ENCODE data around the gene OLFML2B. TPM values are rescaled to one million over a fixed set of nuclear protein-coding genes. Genes with fewer than 3 reads are reported as not detected.
A peak's percentile ranks its signal among the peaks of the same experiment; 100 is the strongest.

Gene OLFML2B
- total and polyA plus RNA-seq, 8 donors = 0.19 to 12.5 (median 0.47) TPM

DNA sequence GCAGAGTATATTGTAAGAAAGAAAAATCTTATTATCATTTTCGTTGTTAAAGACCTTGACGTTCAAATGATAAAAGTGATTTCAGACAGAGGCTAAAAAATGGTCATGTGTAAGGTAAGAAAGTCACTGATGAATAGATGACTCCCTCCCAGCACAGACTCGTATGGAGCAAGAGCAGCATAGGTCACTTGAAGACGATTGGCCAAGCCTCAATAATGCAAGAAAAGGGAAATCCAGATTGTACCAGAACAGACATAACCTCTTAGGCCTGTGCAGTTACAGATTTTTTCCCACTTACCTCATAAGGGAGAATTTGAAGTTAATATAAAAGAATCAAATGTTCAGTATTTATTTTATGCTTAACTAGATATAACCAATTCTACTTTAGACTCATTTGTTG is 16.3 kb upstream of the OLFML2B start:
- WGBS, 2 donors = 38 to 45% methylated on average over 4 of the region's 4 CpGs
- no peak for FAIRE-seq
- no peak for ATAC-seq
- Histone ChIP-seq H3K36me3 (no peaks in the 10 kb centered on the region), H3K4me1 (no peaks in the 10 kb centered on the region), H3K27ac (no peak overlapping the region), H3K9me3 (no peaks in the 10 kb centered on the region), H3K27me3 (no peaks in the 10 kb centered on the region), H3K4me3 (no peak overlapping the region)
- no peak for DNase-seq
- intact Hi-C loops (cut with DNase I) = no loop called here
- TF ChIP-seq, protein P1, sequence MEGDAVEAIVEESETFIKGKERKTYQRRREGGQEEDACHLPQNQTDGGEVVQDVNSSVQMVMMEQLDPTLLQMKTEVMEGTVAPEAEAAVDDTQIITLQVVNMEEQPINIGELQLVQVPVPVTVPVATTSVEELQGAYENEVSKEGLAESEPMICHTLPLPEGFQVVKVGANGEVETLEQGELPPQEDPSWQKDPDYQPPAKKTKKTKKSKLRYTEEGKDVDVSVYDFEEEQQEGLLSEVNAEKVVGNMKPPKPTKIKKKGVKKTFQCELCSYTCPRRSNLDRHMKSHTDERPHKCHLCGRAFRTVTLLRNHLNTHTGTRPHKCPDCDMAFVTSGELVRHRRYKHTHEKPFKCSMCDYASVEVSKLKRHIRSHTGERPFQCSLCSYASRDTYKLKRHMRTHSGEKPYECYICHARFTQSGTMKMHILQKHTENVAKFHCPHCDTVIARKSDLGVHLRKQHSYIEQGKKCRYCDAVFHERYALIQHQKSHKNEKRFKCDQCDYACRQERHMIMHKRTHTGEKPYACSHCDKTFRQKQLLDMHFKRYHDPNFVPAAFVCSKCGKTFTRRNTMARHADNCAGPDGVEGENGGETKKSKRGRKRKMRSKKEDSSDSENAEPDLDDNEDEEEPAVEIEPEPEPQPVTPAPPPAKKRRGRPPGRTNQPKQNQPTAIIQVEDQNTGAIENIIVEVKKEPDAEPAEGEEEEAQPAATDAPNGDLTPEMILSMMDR (IDR thresholded peaks at IDR 0.05) = no peak

DNA sequence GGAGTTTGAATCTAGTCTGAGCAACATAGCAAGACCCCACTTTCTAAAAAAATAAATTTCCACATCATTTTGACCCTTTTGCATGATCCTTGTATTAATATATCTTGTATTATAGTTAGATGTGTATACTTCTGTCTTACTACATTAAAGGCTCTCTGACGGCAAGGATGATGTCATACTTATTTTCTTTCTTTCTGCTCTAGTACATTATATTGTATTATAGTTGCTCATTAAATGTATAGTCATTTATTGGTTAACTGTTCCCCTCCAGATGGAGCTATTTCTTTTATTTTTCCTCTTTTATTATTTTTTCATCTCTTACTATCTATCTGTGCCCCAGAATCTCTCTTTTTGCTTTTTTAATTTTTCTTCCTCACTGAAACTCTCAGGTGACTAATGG is 15.0 kb upstream of the OLFML2B start:
- FAIRE-seq (no peak), DNase-seq (no peak), ATAC-seq (no peak)
- H3K27me3 ChIP-seq = no peaks in the 10 kb centered on the region
- H3K36me3 ChIP-seq = no peaks in the 10 kb centered on the region
- no peak overlapping the region for H3K27ac ChIP-seq
- H3K4me3 ChIP-seq = no peak overlapping the region
- 67 to 86% methylated on average over 1 of the region's 1 CpG for WGBS, 2 donors
- TF ChIP-seq, protein P1 (IDR thresholded peaks at IDR 0.05) = no peak
- intact Hi-C loops (cut with DNase I) = loop anchor here in 1 of 3 donors (5.0 kb wide), 1 partner anchor 246 kb away; no protein-coding TSS in a partner anchor
- H3K9me3 ChIP-seq = no peaks in the 10 kb centered on the region
- no peaks in the 10 kb centered on the region for H3K4me1 ChIP-seq

DNA sequence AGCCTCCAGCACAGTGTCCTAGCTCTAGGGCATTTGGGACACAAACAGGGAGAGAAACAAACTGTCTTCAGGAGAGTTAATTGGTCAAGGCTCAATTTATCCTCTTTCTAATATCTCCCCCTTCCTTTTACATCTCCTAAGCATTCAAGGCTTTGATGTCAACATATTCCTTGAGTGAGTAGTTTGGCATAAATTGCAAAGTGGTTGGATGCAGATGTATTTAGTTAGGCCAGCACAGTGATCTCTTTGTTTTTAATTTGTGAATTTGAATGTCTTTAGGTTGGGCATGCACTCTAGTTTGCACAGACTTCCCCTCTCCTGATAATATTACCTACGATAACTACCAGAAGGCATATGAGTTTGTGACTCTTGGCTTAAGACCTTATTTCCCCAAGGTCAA is 12.5 kb upstream of the OLFML2B start:
- Histone ChIP-seq H3K9me3 (no peaks in the 10 kb centered on the region), H3K27me3 (no peaks in the 10 kb centered on the region), H3K4me1 (no peaks in the 10 kb centered on the region), H3K27ac (no peak overlapping the region), H3K4me3 (no peak overlapping the region), H3K36me3 (no peaks in the 10 kb centered on the region)
- WGBS, 2 donors = 43 to 47% methylated on average over 1 of the region's 1 CpG
- no peak for FAIRE-seq
- no peak for ATAC-seq
- TF ChIP-seq, protein P1 (IDR thresholded peaks at IDR 0.05) = no peak
- intact Hi-C loops (cut with DNase I) = loop anchor here in 2 of 3 donors (2.0 to 5.0 kb wide), 2 partner anchors 243 to 244 kb away; no protein-coding TSS in a partner anchor
- no peak for DNase-seq

DNA sequence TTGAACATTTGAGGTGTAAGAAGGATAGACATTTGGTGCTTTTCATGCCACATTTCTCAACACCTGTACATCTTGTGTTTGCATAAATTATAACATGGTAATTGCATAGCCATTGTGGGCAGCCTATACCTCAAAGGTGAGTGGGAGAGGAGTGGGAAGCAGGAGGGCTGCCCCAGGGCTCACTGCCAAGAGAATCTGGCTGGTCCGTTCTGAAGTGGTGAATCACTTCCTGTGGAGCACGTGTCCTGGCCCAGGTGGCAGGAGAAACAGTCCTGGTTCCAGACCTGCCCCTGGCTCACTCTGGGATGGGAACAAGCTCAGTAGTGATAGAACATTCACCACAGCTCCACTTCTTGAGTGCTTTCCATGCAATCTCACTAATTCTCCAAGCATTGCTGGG is 11.6 kb upstream of the OLFML2B start:
- FAIRE-seq (no peak), ATAC-seq (peak in 1 of 4 donors; percentile 31), DNase-seq (peak in 2 of 6 donors; percentile 39 to 41)
- intact Hi-C loops (cut with DNase I) = loop anchor here in 1 of 3 donors (5.0 kb wide), 1 partner anchor 243 kb away; no protein-coding TSS in a partner anchor
- TF ChIP-seq, protein P1 (IDR thresholded peaks at IDR 0.05) = no peak
- no peaks in the 10 kb centered on the region for H3K27me3 ChIP-seq
- no peaks in the 10 kb centered on the region for H3K36me3 ChIP-seq
- no peak overlapping the region for H3K27ac ChIP-seq
- no peaks in the 10 kb centered on the region for H3K9me3 ChIP-seq
- H3K4me1 ChIP-seq = no peaks in the 10 kb centered on the region
- 16 to 21% methylated on average over 2 of the region's 2 CpGs for WGBS, 2 donors
- no peak overlapping the region for H3K4me3 ChIP-seq

DNA sequence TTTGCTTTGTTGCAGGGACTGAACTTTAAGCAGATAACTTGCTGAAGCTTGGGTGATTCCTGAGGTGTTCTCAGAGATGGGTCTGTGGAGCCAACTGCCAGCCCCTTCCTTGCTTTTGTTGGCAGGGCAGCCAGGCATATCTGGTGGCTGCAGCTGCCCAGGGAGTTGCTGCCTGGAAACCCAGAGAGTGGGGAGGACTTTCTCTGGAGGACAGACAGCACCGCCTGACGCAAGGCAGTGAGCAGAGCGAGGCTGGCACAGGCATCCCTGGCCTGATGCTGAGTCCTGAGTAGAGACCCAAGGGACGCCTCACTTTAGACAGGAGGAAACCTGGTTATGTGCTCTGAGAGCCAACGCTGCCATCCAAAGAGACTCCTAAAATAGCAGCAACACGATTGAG is 9.8 kb upstream of the OLFML2B start:
- H3K27me3 ChIP-seq = no peaks in the 10 kb centered on the region
- no peaks in the 10 kb centered on the region for H3K4me1 ChIP-seq
- no peaks in the 10 kb centered on the region for H3K36me3 ChIP-seq
- TF ChIP-seq, protein P1 (IDR thresholded peaks at IDR 0.05) = no peak
- no peak overlapping the region for H3K4me3 ChIP-seq
- ATAC-seq (no peak), DNase-seq (no peak), FAIRE-seq (no peak)
- intact Hi-C loops (cut with DNase I) = no loop called here
- no peaks in the 10 kb centered on the region for H3K9me3 ChIP-seq
- WGBS, 2 donors = 62 to 72% methylated on average over 6 of the region's 6 CpGs
- H3K27ac ChIP-seq = no peak overlapping the region
